DOHH2 (cell line): ENCODE results near the gene ABHD14A.

ENCODE experiments used
- H3F3A ChIP-seq: fragments of 200-600 bp; sonication (generic), shearing (Covaris generic); 2 replicates; pipeline ENCODE4 v1.6.0; 2016; ENCODE audit warnings: antibody characterized with exemption, mild to moderate bottlenecking; ENCODE audit not compliant: control insufficient read depth, insufficient read depth
- H3K27ac ChIP-seq: fragments of 200-600 bp; sonication (generic); 2 replicates; pipeline ENCODE4 v1.5.1; 2014; ENCODE audit warnings: low read depth, mild to moderate bottlenecking, low read length, moderate library complexity
- H3K27me3 ChIP-seq: fragments of 200-600 bp; sonication (generic); 2 replicates; pipeline ENCODE4 v1.6.1; 2014; ENCODE audit warnings: mild to moderate bottlenecking, low read length, mixed read lengths; ENCODE audit not compliant: control insufficient read depth
- H3K36me3 ChIP-seq: fragments of 200-600 bp; sonication (generic); 2 replicates; pipeline ENCODE4 v1.6.1; 2014; ENCODE audit warnings: mild to moderate bottlenecking, low read length, moderate library complexity, mixed read lengths; ENCODE audit not compliant: control insufficient read depth
- H3K4me1 ChIP-seq: fragments of 200-600 bp; sonication (generic); 2 replicates; pipeline ENCODE4 v1.6.1; 2014; ENCODE audit warnings: mild to moderate bottlenecking, low read length, mixed read lengths; ENCODE audit not compliant: control insufficient read depth
- H3K4me2 ChIP-seq: fragments of 200-600 bp; sonication (generic); 2 replicates; pipeline ENCODE4 v1.6.0; 2014; ENCODE audit warnings: mild to moderate bottlenecking, low read length, moderate library complexity
- H3K4me3 ChIP-seq: fragments of 200-600 bp; sonication (generic); 2 replicates; pipeline ENCODE4 v1.5.1; 2014; ENCODE audit warnings: mild to moderate bottlenecking, low read length, mixed read lengths
- H3K79me2 ChIP-seq: fragments of 200-600 bp; sonication (generic); 2 replicates; pipeline ENCODE4 v1.6.1; 2014; ENCODE audit warnings: mild to moderate bottlenecking, low read length, mixed read lengths; ENCODE audit not compliant: control insufficient read depth
- H3K9me2 ChIP-seq: fragments of 200-600 bp; sonication (generic); replicated peaks from 2 replicates; pipeline ENCODE4 v1.6.1; 2014; ENCODE audit warnings: mild to moderate bottlenecking, low read length, mixed read lengths; ENCODE audit not compliant: control insufficient read depth
- H3K9me3 ChIP-seq: fragments of 200-600 bp; sonication (generic); 2 replicates; pipeline ENCODE4 v1.6.1; 2014; ENCODE audit warnings: antibody characterized with exemption, low read length, mixed read lengths; ENCODE audit not compliant: control insufficient read depth, insufficient read depth
- H4K20me1 ChIP-seq: fragments of 200-600 bp; sonication (generic); 2 replicates; pipeline ENCODE4 v1.6.0; 2014; ENCODE audit warnings: low read depth, mild to moderate bottlenecking, antibody characterized with exemption, low read length, moderate library complexity; ENCODE audit not compliant: control insufficient read depth, insufficient read depth
- EZH2phosphoT487 ChIP-seq: fragments of 200-600 bp; sonication (generic); IDR thresholded peaks from 2 replicates; pipeline ENCODE4 v1.6.1; 2017; ENCODE audit warnings: borderline replicate concordance, mild to moderate bottlenecking, antibody characterized with exemption, low read length, moderate library complexity, mixed read lengths
- TF ChIP-seq, protein P1 (sequence below): fragments of 200-600 bp; sonication (generic); IDR thresholded peaks from one replicate; pipeline ENCODE4 v1.5.1; 2014; ENCODE audit warnings: antibody characterized with exemption, mild to moderate bottlenecking, low read depth, low read length; ENCODE audit not compliant: poor library complexity, severe bottlenecking

Gene ABHD14A

DNA sequence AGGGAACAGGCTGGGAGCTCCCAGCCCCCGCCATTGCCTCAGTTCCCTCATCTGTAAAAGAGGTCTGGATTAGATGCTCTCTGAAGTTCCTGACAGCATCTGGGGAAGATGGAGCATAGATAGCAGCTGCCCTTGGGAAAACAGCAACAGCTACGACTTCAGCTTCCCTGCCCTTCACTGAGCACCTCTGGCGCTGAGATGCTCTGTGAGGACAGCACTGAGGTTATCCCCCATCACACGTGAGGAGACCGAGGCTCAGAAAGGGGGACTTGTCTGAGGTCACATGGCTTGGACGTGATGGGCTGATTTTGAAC lies 31.9 kb downstream of the ABHD14A start:
- H3K27ac ChIP-seq: no peak overlapping the region

DNA sequence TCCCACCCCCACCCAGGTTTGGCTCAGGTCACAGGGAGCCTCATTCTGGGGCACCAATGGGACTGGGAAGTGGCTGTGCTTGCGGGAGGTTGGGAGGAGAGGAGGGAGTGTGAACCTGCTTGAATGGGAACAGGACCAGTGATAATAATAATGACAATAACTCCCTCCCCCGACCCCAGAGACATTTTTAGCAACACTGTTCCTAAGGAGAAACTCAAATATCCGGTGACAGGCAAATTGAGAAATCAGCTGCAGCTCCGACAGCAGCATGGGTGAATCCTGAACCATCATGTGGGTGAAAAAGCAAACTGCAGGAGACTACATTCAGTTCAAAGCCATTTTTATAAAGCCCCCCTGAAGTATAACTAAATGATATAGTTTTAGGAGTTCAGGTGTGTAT lies 32.4 kb downstream of the ABHD14A start:
- H3K79me2 ChIP-seq: no peaks in the 10 kb centered on the region
- no peaks in the 10 kb centered on the region for H3F3A ChIP-seq
- no peak overlapping the region for H3K27ac ChIP-seq
- H3K9me3 ChIP-seq: no peaks in the 10 kb centered on the region
- H4K20me1 ChIP-seq: no peaks in the 10 kb centered on the region
- peaks cover 13% of the 10 kb centered on the region for H3K27me3 ChIP-seq
- no peak overlapping the region for H3K4me3 ChIP-seq
- H3K4me2 ChIP-seq: no peak overlapping the region
- no peaks in the 10 kb centered on the region for H3K36me3 ChIP-seq
- TF ChIP-seq, protein P1, sequence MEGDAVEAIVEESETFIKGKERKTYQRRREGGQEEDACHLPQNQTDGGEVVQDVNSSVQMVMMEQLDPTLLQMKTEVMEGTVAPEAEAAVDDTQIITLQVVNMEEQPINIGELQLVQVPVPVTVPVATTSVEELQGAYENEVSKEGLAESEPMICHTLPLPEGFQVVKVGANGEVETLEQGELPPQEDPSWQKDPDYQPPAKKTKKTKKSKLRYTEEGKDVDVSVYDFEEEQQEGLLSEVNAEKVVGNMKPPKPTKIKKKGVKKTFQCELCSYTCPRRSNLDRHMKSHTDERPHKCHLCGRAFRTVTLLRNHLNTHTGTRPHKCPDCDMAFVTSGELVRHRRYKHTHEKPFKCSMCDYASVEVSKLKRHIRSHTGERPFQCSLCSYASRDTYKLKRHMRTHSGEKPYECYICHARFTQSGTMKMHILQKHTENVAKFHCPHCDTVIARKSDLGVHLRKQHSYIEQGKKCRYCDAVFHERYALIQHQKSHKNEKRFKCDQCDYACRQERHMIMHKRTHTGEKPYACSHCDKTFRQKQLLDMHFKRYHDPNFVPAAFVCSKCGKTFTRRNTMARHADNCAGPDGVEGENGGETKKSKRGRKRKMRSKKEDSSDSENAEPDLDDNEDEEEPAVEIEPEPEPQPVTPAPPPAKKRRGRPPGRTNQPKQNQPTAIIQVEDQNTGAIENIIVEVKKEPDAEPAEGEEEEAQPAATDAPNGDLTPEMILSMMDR: no peak
- no peak for TF ChIP-seq EZH2phosphoT487
- no peaks in the 10 kb centered on the region for H3K9me2 ChIP-seq
- no peaks in the 10 kb centered on the region for H3K4me1 ChIP-seq

More for the DNA sequence above, 31.9 kb downstream of the ABHD14A start:
- H3K27me3 ChIP-seq: peaks cover 13% of the 10 kb centered on the region
- H4K20me1 ChIP-seq: no peaks in the 10 kb centered on the region
- no peak for TF ChIP-seq EZH2phosphoT487
- TF ChIP-seq, protein P1: no peak
- peaks cover 3% of the 10 kb centered on the region for H3K4me1 ChIP-seq
- no peak overlapping the region for H3K4me3 ChIP-seq
- no peaks in the 10 kb centered on the region for H3K9me3 ChIP-seq
- H3F3A ChIP-seq: no peaks in the 10 kb centered on the region
- no peaks in the 10 kb centered on the region for H3K36me3 ChIP-seq
- H3K79me2 ChIP-seq: no peaks in the 10 kb centered on the region
- no peak overlapping the region for H3K4me2 ChIP-seq
- no peaks in the 10 kb centered on the region for H3K9me2 ChIP-seq

DNA sequence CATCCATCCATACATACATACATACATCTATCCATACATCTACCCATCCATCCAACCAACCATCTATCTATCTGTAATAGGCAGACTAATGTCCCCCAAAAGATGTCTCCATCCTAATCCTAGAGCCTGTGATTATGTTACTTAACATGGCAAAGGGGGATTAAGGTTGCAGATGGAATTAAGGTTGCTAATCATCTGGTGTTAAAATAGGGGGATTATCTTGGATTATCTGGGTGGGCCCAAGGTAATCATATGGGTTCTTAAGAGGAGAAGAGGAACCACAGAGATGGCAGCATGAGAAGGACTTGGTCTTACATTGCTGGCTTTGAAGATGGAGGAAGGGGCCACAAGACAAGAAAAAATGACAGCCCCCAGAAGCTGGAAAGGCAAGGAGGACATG lies 35.6 kb downstream of the ABHD14A start:
- H3K79me2 ChIP-seq: no peaks in the 10 kb centered on the region
- H3K27ac ChIP-seq: no peak overlapping the region
- no peaks in the 10 kb centered on the region for H3K36me3 ChIP-seq
- peaks cover 7% of the 10 kb centered on the region; the same call in 1 of the 2 replicates for H3K27me3 ChIP-seq
- H3K4me3 ChIP-seq: no peak overlapping the region
- H4K20me1 ChIP-seq: no peaks in the 10 kb centered on the region
- no peaks in the 10 kb centered on the region for H3F3A ChIP-seq
- no peaks in the 10 kb centered on the region for H3K9me3 ChIP-seq
- no peak overlapping the region for H3K4me2 ChIP-seq
- no peaks in the 10 kb centered on the region for H3K9me2 ChIP-seq
- H3K4me1 ChIP-seq: no peaks in the 10 kb centered on the region
- TF ChIP-seq, protein P1: no peak
- TF ChIP-seq EZH2phosphoT487: no peak

DNA sequence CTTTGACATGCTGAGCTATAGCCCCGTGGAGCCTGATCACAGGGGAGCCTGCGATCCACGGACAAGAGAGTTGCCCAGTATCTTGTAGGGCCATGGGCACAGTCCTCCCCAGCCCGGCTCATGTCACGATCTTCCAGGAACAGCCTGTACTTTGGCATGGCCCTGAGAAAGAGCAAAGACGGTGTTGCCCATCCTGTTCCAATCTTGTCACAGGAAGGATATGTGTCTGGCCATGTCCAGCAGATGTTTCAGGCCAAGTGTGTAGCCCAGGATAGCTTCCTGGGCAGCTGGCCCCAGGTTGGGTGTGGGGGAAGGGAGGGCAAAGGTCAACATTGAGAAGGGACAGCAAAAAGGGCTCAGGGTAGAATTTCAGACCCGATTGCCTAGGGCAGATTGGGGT lies 37.8 kb downstream of the ABHD14A start:
- no peaks in the 10 kb centered on the region for H3K27me3 ChIP-seq
- no peak overlapping the region for H3K4me2 ChIP-seq
- H4K20me1 ChIP-seq: no peaks in the 10 kb centered on the region
- no peaks in the 10 kb centered on the region for H3F3A ChIP-seq
- no peaks in the 10 kb centered on the region for H3K79me2 ChIP-seq
- no peak overlapping the region for H3K27ac ChIP-seq
- H3K36me3 ChIP-seq: no peaks in the 10 kb centered on the region
- H3K9me2 ChIP-seq: no peaks in the 10 kb centered on the region
- no peaks in the 10 kb centered on the region for H3K9me3 ChIP-seq
- no peaks in the 10 kb centered on the region for H3K4me1 ChIP-seq
- H3K4me3 ChIP-seq: no peak overlapping the region
- TF ChIP-seq EZH2phosphoT487: no peak
- TF ChIP-seq, protein P1: no peak
